Posterior vena cava (tissue), 2 donors: ENCODE results near the gene RAB36. TPM values are rescaled to one million over a fixed set of nuclear protein-coding genes. Genes with fewer than 3 reads are reported as not detected.

Source experiments
- DNase-seq: peaks from one replicate; pipeline ENCODE4 v3.0.0-alpha.2; 2020; ENCODE audit warnings: low spot score
- intact Hi-C, 2 donors: fragments of 100-400 bp; cut with DNase I; formaldehyde crosslinking; loops; one replicate each; pipeline versions ENCODE4 v1.14.1 to v1.14.2; 2022 to 2023
- total RNA-seq, 2 donors: library from RNA; stranded (reverse); fragmentation: NEBNext Ultra II Directional; extraction: Animal tissue kit (Norgen Biotek cat#: 25700); gene quantifications; one replicate each; pipeline ENCODE4 v1.2.1, GENCODE V29; 2021
- donor health status: DM: yes; HTN: yes; CAD: no.
- donor health status: DM: yes; HTN: yes; CAD: no.

RAB36 gene
- total RNA-seq, 2 donors from 2014 or later, result 4.2 to 5.1 TPM

GRCh38 chr22:23210428-23211170 lies 65.3 kb downstream of the RAB36 start:
- intact Hi-C loops, result no loop called here
- DNase-seq, result no peak

GRCh38 chr22:23211622-23212021 lies 66.3 kb downstream of the RAB36 start:
- no peak for DNase-seq

GRCh38 chr22:23212061-23213021 lies 67.1 kb downstream of the RAB36 start:
- intact Hi-C loops, result no loop called here
- no peak for DNase-seq

More at GRCh38 chr22:23211622-23212021, 66.3 kb downstream of the RAB36 start:
- intact Hi-C loops, result no loop called here

- intact Hi-C loops, result no loop called here
- DNase-seq, result no peak
These were observed 67.8 kb downstream of the RAB36 start for GRCh38 chr22:23213022-23213555.

- no peak for DNase-seq
- intact Hi-C loops, result no loop called here
These were observed 68.5 kb downstream of the RAB36 start for GRCh38 chr22:23213581-23214334.

Other genes with a start within 250 kb of the RAB36 start
- 10 to 100 TPM; 34.3 to 37.0 TPM for gene GNAZ, start 75.0 kb upstream of the RAB36 start, total RNA-seq
- under 1 TPM; 0.32 to 0.57 TPM for gene RSPH14, start 3.5 kb upstream of the RAB36 start, total RNA-seq
- gene BCR, start 35.0 kb downstream of the RAB36 start, total RNA-seq, result 10 to 100 TPM; 40.3 to 47.4 TPM